ENCODE results near the gene BTNL2.
"Not testable (repeated sequence)": the region's sequence is repeated elsewhere in the genome, so short reads cannot be mapped to it uniquely, and the experiment has no call there.

BTNL2 gene

DNA sequence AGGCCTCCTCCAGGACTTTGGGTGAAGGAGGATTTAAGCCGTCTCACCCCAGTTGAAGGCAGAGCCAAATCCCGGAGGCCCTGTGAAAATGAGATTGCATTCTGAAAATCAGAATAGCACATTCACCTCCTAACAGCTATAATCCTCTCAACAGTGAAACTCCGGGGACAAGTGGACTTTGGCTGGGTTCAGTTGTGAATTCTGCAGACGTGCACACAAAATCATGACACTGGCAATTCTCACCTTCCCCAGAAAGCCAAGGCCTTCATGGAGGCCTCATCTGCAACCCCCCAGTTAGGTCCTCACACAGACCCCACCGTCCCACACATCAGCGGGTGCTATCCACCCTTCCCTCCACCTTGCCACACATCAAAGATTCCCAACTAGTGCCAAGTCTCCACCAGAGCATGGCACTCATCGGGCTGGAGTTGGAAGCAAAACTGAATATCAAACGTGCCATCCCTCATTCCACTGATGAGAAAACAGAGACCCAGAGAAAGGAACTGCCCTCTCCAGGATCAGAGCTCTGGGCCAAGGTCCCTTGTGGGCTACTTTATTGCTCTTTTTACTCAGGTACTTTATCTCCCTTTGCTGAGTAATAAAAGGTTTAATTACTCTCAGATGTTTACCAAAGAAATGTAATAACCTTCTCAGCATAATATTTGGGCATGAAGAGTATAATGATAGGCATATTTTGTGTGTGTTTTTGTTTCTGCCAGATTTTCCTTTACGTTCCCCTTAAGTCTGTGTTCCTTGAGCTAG, 4.8 kb upstream of the BTNL2 start:
- no peak for DNase-seq

DNA sequence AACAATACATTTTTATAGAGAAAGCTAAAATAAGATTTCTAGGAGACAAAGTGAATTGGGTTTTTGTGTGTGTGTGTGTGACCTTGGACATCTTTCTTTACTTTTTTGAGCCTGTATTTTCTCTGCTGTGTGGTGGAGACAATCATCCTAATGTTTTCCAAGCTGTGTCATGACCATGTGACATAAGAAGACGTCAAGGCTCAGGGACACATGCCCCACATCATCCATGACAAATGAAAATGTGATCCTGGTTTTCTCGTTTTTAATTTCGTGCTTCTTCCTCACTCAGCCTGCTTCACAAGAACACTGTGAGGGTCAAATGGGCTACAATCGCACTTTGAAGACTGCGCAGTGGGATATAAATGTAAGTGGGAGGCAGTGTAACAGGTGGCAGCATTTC, 3.9 kb upstream of the BTNL2 start:
- DNase-seq: no peak

DNA sequence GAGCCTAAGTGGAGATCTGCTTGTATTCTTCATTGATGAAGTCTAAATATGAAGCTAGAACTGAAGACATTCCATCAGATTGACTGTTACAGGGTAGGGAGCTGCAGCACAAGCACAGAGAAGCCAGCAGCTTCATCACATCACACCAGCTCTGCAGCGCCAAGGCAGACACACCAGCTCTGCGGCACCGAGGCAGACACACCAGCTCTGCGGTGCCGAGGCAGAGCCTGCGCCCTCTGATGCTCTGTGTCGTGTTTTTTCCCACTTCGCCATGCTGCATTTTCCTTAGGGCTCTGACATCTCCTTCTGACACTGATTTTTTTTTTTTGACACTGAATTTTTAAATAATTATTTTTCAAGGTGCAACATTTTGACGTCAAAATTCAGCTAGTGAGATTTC, 784 bp downstream of the BTNL2 start:
- DNase-seq: no peak

DNA sequence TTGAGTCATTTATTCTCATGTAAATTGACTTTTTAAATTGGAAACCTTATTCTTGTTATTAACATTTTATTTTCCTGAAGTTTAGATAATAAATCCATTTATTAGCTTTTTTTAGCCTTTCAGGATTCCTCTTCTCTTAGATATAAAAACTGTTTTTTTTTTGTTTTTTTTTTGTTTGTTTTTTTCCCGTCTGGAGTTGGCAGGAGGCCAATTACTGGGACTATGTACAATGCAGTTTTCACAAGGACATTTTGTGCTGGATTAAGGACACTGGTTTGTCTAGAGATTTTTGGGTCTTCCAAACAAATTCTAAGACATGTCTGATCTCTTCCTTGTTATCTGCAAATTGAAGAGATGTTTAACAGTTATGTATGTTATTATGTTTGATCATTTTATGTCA, 1.3 kb downstream of the BTNL2 start:
- no peak for DNase-seq

DNA sequence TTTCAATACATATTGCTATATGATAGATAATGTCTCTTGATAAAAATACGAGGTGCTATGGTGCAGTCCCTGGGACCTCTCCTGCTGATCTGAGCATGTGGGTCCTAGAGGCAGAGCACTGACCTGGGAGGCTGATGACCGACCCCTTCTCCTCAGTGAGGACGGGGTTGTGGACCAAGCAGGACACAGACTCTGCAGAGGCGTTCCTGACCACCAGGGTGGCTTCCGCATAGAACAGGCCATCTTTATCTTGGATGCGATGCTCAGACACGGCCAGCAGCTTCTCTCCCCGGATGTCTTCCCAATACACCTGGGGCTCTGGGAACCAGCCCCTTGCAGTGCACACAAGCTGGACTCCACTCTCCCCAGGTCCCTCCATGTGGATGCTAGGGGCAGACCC, 4.2 kb downstream of the BTNL2 start:
- no peak for DNase-seq

DNA sequence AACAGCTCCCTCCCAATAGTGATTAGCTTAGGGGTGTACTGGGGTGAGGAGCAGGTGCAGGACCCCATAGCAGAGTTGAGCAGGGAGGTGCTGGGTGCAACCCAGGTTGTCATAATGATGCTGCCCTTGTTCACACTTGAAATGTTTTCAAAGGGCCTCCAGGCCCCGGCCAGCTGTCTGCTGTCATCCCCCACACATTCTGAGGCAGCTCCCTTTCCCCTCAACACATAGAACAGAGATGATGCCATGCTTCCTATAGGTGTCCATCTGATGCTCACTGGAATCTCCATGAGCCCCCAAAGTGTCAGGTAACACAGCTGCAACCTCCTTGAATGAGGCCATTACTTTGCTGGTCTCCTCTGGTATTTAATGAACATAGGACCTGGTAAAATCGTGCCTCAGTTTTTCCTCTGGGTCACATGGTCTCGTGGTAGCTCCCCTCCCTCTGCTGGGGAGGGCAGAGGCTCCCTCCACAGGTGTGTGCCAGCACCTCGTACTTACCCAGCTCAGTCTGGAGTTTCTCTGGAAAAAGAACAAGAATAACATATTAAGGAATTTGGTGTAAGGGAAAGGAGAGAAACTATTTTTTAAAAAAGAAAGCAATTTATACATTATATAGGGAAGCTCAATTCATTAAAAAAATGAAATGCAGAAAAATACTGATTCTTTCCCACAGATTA, 5.6 kb downstream of the BTNL2 start:
- DNase-seq: no peak

DNA sequence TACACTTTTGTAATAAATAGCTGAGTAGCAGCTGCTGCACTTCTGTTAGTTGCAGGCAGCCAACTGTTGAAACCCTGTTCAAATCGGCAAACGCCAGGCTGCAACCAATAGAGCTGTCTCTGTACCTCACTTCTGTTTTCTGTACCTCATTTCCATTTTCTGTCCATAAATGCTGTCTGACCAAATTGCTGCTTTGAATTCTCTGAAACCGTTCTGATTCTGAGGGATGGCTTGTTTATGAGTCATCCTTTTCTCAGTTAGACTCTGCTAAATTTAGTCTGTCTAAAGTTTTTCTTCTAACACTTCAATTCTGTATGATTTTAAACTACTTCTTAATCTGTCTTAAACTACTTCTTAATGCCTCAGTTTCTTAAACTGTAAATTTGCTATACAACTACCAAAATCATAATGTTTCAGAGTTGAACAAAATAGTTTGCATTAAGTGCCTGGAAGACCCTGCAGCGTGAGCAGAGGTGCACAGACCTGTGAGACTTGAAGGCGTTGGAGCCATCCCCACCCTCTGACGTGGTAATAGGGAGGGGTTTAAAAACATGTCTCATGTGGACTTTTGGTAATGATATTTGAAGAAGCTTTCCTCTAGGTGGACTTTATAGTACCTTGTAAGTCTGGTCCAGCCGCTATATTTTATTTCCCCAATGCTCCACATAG, 9.6 kb downstream of the BTNL2 start:
- no peak for DNase-seq

DNA sequence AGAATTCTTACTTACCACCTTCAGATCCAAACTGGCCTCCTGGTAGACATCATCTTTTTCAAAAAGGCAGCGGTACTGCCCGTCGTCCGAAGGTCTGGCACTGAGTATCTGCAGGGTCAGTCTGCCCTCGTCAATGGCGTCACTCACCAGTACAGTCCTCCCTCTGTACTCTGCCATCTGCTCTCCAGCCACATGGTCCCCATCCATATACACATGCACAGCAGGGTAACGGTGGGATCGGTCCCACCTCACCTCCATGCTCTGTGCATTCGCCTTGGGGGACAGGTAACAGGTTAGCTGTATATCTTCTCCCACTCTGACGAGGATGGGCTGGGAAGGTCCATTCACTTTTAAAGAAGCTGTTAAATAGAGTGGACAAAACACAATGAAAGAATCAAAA, 11.0 kb downstream of the BTNL2 start:
- no peak for DNase-seq

DNA sequence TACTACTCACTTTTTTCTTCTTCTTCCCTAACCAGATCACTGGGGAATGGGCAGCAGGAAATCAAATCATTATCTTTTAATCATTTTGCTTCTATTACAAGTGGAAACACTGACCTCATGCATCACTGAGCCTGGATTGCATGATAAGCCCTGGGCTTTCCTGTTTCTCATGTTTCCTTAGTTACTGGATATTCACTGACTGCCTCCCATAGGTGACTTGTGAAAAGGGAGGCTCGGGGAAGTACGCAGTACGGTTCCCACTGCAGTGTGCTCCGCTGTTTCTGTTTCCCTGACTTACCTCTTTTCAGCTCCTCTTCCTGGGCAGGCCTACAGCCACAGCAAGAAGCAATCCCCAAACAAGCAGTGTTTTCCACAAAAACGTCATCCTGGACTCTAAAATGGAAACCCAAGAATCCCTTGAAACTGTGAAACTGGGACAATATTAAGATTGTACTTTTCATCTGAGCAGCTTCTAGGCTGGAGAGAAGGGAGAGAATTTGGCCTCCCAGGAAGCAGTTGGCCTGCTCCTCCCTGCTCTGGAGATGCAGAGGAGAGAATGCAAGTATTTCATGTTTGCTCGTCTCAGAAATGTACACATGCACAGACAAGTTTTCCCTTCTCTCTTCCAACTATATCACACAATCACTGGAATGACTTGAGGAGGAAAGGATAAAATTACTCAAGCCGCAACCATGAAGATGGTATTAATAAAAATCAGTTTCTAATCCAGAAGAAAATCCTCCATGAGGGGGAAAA, 13.1 kb downstream of the BTNL2 start:
- no peak for DNase-seq

DNA sequence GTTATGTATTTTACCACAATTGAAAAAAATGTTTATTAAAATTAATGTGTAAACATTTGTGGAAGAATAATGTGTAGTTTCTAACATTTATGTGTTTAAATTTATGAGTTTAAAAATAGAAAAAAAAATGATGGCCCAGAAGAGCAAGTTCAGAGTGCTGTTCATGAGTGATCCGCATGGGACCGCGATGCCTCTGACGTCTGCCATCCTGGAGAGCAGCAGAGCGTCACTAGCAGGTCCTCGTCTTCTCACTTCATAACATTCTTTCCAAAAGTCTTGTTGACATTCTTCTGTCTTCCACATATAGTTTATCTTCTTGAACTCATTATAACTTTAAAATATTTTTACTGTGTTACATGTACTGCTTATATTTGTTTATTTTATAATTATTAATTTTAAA, 15.5 kb downstream of the BTNL2 start:
- DNase-seq: no peak

DNA sequence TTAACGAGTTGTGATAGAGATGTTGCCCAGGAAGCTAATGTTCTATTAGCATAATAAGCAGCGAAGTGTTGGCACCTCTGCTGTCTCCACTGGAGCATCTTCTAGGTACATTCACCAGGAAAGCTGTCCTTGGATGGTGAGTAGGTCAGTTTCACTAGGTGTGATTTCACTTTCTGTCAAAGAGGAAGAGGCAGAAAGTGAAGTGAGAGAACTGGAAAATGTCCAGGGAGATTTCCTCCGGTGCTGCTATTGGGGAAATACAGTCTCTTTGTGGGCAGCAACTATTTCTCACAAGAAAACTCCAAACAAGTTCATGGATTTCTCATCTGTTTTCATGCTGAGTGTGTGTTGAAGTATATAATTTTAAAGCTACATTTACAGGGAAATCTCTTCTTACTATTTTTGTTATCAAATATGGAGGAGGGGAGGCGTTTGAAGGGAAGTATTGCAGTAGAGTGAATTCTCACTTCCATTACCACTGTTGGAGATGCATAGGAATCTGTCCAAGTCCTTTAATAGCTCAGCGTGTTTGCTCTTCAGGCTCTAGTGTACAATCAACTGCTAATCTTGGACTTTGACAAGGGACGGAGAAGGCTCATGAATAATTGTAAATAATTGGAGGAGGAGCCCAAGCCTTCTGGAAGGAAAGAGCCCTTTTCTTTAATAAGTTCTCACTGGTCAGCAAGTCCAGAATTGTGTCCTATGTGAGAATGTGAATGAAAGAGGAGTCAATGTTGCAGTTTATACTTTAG, 19.2 kb downstream of the BTNL2 start:
- no peak for DNase-seq

DNA sequence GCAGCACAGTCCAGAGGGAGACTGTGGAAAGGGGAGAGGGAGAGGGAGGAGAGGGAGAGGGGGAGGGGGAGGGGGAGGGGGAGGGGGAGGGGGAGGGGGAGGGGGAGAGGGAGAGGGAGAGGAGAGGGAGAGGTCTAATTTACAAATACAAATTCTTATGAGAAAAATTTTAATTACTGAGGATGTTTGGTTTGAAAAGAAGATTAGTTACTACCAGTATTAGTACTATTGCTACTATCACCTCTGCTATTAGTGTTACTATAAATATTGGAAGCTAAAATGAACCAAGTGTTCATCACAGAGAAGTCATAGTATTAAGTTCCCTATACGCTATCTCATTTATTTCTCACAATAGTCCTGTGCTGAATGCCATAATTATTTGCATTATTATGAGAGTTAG, 20.9 kb downstream of the BTNL2 start:
- no peak for DNase-seq

DNA sequence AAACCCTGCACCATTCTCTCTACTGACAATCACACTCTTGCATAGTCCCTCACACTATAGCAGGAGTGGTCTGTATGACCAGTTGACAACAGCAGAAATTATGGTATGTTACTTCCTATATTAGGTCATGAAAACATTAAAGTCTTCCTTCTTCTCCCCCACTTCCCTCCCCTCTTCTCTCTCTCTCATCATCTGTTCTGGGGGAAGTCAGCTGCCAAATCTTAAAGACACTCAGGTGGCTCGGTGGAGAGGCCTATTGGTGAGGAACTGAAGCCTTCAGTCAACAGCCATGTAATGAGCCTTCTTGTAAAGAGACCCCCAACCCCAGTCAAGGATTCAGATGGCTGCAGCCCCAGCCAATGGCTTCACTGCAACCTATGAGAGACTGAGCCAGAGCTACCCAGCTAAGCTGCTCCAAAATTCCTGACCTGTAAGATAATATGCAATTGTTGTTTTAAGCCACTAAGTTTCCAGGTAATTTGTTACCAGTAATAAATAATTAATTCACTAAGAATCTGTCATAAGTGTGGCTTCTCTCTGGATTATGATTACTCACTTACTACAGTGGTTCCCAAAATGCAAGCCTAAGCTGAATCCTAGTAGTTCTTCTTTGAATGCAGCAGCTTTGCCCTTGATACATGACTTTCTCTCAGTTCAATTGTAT, 24.1 kb downstream of the BTNL2 start:
- no peak for DNase-seq

DNA sequence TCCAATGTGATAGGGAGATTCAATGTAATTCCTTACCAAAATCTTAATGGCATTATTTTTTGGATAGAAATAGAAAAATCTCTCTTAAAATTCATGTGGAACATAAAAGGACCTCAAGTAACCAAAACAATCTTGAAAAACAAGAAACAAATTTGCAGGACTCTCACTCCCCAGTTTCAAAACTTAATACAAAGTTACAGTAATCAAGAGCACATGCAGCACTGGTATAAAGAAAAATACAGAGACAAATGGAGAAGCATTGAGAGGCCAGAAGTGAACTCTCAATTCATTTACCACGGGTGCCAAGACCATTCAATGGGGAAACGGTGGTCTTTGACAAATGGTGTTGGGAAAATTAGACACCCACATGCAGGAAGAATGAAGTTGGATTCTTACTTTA, 27.4 kb downstream of the BTNL2 start:
- no peak for DNase-seq

DNA sequence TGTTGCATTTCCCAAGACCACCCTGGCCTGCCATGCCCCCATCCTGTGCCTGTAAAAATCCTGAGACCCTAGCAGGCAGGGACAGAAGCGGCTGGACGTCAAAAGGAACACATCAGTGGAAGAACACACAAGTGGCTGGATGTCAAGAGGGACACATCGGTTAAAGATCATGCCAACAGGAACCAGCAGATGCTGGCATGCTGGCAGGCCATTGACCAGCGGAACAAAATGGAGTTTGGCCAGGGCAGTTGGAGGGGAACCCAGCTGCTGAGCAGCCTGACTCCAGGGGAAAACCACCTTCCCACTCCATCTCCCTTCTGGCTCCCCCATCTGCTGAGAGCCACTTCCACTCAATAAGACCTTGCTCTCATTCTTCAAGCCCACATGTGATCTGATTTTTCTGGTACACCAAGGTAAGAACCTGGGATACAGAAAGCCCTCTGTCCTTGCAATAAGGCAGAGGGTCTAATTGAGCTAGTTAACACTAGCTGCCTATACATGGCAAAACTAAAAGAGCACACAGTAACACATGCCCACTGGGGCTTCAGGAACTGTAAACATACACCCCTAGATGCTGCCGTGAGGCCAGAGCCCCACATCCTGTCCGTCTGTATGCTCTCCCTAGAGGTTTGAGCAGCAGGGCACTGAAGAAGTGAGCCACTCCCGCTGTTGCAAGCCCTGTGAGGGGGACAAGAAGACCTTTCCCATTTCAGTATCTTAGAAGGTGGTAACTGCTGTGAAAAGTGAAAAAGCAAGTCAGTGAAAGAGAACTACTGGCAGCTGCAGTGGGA, 31.0 kb downstream of the BTNL2 start:
- no peak for DNase-seq

DNA sequence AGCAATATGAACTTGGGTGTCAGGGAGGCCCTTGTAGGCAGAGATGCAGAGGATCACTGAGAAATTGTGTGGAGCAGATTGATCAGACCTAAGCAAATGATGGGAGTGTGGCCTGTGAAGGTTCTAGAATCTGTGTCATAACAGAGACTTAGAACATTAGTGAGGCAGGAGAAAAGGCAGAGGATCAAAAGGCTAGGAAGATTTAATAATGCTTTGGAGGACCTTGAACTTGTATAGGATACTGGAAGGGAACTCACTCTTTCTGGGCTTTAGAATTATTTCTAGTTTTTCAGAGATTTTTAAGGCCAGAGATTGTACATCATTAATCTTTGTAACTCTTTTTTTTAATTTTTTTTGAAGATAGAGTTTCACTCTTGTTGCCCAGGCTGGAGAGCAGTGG, 35.2 kb downstream of the BTNL2 start, which contains the start of gene TSBP1:
Gene TSBP1 (minus strand): TSS at position 101 of the 400 bp plus-strand sequence. CDS start 197 bp downstream, outside the sequence.
- no peak for DNase-seq

DNA sequence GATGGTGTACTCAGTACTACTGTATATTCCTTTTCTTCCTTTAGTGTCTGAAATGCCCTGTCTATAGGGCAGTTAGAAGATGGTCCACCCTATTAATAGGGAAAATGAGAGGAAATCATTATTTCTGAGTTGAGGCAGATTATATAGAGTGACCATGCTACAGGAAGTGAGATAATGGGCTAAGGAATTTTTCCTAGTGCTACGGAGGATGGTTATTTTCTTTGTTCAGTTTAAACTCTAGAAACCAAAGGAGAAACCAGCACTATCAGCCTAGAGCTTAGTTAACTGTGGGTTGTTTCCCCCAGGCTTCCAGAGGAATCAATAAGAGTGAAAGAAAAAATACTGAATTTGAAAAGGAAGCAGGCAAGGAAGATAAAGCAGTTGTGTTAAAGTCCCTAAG, 35.8 kb downstream of the BTNL2 start:
- no peak for DNase-seq

DNA sequence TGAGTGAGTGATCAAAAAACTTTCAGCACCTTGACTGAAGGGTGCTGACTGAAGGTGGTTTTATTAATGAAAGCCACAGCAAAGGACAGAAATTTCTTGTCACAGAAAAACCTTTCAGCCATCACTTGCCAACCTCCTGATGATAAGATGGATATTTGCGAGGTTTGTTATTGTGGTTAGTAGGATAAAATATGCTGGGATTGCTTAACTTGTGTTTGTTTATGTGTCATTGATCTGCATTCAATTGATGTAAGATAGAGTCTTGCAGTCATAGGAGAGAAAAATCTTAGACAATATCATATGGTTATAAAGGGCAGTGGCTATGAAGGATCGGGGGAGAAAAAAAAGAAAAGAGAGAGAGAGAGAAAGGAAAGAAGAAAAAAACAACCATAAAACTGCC, 36.5 kb downstream of the BTNL2 start:
- DNase-seq: no peak

DNA sequence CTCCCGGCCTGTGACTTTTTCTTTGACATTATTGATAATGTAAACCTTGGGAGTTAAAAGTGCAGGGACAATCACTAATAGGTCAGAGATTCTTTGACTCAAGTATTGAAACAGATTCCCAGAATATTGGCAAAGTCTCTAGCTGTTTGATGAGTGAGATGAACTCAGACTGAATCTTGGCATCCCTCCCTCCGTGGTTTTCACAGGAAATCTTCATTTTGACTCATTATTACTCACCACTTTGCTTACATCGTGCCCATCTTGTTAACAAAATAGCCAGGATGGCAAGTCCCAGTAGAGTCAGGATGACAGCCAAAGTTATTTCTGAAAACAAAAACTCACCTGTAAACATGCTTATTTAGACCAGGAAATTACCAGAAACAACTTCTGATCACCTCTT, 37.3 kb downstream of the BTNL2 start:
- DNase-seq: no peak

DNA sequence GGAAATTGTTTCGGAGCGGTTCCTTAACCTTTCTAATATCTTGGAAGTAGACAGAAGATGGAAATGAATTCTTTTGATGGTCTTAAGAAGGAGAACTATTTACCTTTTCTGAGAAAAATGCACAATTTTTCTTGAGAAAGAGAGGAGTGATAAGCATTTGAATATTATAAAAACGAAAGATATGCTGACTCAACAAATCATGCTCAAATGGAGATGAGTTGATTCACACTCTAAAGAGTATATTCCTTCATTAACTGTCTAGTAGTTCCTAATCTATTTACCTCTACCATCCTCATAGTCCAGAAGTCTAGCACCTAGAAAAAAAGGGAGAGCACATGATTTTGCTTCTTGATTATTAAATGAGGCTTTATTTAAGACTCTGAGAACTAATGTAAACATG, 39.3 kb downstream of the BTNL2 start:
- DNase-seq: no peak

DNA sequence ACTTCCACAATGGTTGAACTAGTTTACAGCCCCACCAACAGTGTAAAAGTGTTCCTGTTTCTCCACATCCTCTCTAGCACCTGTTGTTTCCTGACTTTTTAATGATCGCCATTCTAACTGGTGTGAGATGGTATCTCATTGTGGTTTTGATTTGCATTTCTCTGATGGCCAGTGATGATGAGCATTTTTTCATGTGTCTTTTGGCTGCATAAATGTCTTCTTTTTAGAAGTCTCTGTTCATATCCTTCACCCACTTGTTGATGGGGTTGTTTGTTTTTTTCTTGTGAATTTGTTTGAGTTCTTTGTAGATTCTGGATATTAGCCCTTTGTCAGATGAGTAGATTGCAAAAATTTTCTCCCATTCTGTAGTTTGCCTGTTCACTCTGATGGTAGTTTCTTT, 47.8 kb downstream of the BTNL2 start:
- DNase-seq: not testable (repeated sequence)
